Fibroblast of lung (primary cell): Measurements from ENCODE around the gene TRMT11. TPM values are rescaled to one million over a fixed set of nuclear protein-coding genes. Genes with fewer than 3 reads are reported as not detected.

Experiments
- DNase-seq, 2 donors: peaks; one replicate each; pipeline versions ENCODE4 v3.0.0 to v3.0.0-alpha.2; 2010; ENCODE audit warnings: low read depth in 2 of 2
- H2AFZ ChIP-seq: 2 replicates; pipeline ENCODE4 v1.5.1; 2012; ENCODE audit warnings: low read length, control low read depth, inconsistent platforms
- H3K27ac ChIP-seq: 2 replicates; pipeline ENCODE4 v1.5.1; 2011; ENCODE audit warnings: low read length, control low read depth; ENCODE audit not compliant: insufficient read depth
- H3K27me3 ChIP-seq: 2 replicates; pipeline ENCODE4 v1.5.1; 2011; ENCODE audit warnings: mild to moderate bottlenecking, low read length; ENCODE audit not compliant: control insufficient read depth, insufficient read depth
- H3K36me3 ChIP-seq: 2 replicates; pipeline ENCODE4 v1.5.1; 2011; ENCODE audit warnings: low read length; ENCODE audit not compliant: control insufficient read depth, insufficient read depth
- H3K4me1 ChIP-seq: 2 replicates; pipeline ENCODE4 v1.5.1; 2011; ENCODE audit warnings: low read length; ENCODE audit not compliant: control insufficient read depth, insufficient read depth; ENCODE audit errors: extremely low read depth
- H3K4me2 ChIP-seq: 2 replicates; pipeline ENCODE4 v1.5.1; 2011; ENCODE audit warnings: low read length, control low read depth; ENCODE audit not compliant: insufficient read depth; ENCODE audit errors: extremely low read depth
- H3K4me3 ChIP-seq, 4 experiments: fragments of 200-600 bp in 1 of 4; sonication (generic) in 1 of 4; replicated peaks in 1 of 4; 2 replicates each; pipeline ENCODE4 v1.5.1; 2011 to 2016; ENCODE audit warnings: low read length in 4 of 4, low read depth in 3 of 4, mild to moderate bottlenecking in 3 of 4, control low read depth in 2 of 4, inconsistent platforms in 1 of 4, mixed read lengths in 1 of 4; ENCODE audit not compliant: insufficient read depth in 1 of 4; ENCODE audit errors: control extremely low read depth in 1 of 4
- H3K79me2 ChIP-seq: 2 replicates; pipeline ENCODE4 v1.5.1; 2012; ENCODE audit warnings: mild to moderate bottlenecking, low read length, inconsistent platforms; ENCODE audit not compliant: control insufficient read depth, insufficient read depth
- H3K9ac ChIP-seq: 2 replicates; pipeline ENCODE4 v1.5.1; 2011; ENCODE audit warnings: mild to moderate bottlenecking, low read length, control low read depth; ENCODE audit not compliant: insufficient read depth
- H3K9me3 ChIP-seq: 2 replicates; pipeline ENCODE4 v1.5.1; 2012; ENCODE audit warnings: low read depth, low read length; ENCODE audit not compliant: control insufficient read depth, insufficient read depth
- H4K20me1 ChIP-seq: 2 replicates; pipeline ENCODE4 v1.5.1; 2011; ENCODE audit warnings: low read length; ENCODE audit not compliant: control insufficient read depth, insufficient read depth; ENCODE audit errors: extremely low read depth
- EZH2 ChIP-seq: IDR thresholded peaks from 2 replicates; pipeline ENCODE4 v1.5.1; 2012; ENCODE audit warnings: low read length, control low read depth, mild to moderate bottlenecking; ENCODE audit errors: missing control alignments
- polyA plus RNA-seq, 2 donors: library from polyadenylated mRNA; depleted of rRNA in 1 of 2; stranded (reverse) in 1 of 2; unstranded in 1 of 2; fragments of >200 nt; gene quantifications; 2 replicates each; pipeline ENCODE4 v1.2.1, GENCODE V29; 2011 to 2012; ENCODE audit warnings: missing spikeins in 1 of 2
- total RNA-seq: library from RNA; depleted of rRNA; stranded (reverse); fragments of >200 nt; gene quantifications from 2 replicates; pipeline ENCODE4 v1.2.1, GENCODE V29; 2014
- TF ChIP-seq, protein P1 (sequence below), 2 donors: IDR thresholded peaks in 1 of 2; conservative IDR thresholded peaks in 1 of 2; 1 replicate in 1 of 2; 2 replicates in 1 of 2; pipeline ENCODE4 v1.5.1; 2011 to 2012; ENCODE audit warnings: low read length in 2 of 2, control low read depth in 1 of 2, inconsistent platforms in 1 of 2, low read depth in 1 of 2, mild to moderate bottlenecking in 1 of 2

TRMT11 gene
- total and polyA plus RNA-seq, 2 donors (not counting 1 experiment from before 2014, with no cell fraction given), result 22.1 to 23.5 TPM

DNA sequence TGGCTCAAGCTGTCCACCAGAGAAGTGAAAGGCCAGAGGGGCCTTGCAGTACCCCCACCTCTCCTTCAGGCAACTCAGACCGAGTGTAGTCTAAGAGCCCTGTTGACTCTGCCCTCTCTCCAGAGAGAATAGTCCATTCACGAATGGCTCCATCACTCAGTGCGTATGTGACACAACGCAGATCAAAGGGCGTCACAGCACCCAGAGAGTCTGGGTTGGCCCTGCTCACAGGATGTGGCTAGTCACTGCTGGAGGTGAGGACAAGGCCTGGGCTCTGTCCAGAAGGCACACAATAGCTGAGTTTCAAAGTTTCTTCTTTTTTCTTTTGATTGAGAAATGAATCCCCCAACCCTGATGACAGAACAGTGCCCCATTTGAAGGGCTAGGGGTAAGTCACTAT, 74.1 kb downstream of the TRMT11 start:
- H4K20me1 ChIP-seq, result no peaks in the 10 kb centered on the region
- no peak overlapping the region for H3K4me3 ChIP-seq
- H3K9ac ChIP-seq, result no peak overlapping the region
- no peak for TF ChIP-seq EZH2
- TF ChIP-seq, protein P1, sequence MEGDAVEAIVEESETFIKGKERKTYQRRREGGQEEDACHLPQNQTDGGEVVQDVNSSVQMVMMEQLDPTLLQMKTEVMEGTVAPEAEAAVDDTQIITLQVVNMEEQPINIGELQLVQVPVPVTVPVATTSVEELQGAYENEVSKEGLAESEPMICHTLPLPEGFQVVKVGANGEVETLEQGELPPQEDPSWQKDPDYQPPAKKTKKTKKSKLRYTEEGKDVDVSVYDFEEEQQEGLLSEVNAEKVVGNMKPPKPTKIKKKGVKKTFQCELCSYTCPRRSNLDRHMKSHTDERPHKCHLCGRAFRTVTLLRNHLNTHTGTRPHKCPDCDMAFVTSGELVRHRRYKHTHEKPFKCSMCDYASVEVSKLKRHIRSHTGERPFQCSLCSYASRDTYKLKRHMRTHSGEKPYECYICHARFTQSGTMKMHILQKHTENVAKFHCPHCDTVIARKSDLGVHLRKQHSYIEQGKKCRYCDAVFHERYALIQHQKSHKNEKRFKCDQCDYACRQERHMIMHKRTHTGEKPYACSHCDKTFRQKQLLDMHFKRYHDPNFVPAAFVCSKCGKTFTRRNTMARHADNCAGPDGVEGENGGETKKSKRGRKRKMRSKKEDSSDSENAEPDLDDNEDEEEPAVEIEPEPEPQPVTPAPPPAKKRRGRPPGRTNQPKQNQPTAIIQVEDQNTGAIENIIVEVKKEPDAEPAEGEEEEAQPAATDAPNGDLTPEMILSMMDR (conservative IDR thresholded peaks at IDR 0.05 in 1 of 2, IDR thresholded peaks at IDR 0.05 in 1 of 2; ENCODE audit: low read depth in 1 of 2, low read length in 2 of 2), result no peak
- peaks cover 5% of the 10 kb centered on the region for H3K4me1 ChIP-seq
- no peak for DNase-seq
- H3K27ac ChIP-seq, result no peak overlapping the region
- H3K4me2 ChIP-seq, result no peak overlapping the region
- no peaks in the 10 kb centered on the region for H3K79me2 ChIP-seq
- no peaks in the 10 kb centered on the region for H3K27me3 ChIP-seq
- no peak overlapping the region for H2AFZ ChIP-seq
- no peaks in the 10 kb centered on the region for H3K36me3 ChIP-seq
- no peaks in the 10 kb centered on the region for H3K9me3 ChIP-seq

DNA sequence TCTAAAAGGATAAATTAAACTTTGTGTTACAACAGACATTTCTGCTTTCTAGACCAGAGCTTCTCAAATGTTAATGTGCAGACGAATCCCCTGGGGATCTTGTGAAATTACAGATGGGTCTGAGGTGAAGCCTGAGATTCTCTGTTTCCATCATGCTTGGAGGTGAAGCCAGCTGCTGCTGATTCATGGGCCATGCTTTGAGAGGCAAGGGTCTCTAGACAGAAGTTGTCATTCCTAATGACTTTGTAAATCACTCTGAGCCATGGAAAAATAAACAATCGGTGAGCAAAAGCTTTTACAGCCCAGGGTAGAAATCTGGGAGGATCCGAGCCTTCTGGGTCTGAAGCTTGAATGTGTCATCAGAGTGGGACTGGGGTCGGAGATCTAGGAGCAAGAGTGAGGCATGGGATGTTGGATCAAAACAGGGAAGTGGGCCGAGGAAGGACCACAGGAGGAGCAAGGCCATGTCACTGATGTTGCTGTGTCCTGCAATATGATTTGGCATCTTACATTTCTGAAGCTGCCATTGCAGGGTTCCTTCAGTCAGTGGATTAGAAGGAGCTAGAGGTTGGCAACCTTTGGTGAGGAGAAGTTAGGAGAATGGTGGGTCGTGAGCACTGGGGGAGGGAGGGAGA, 77.3 kb downstream of the TRMT11 start:
- TF ChIP-seq, protein P1 (conservative IDR thresholded peaks at IDR 0.05 in 1 of 2, IDR thresholded peaks at IDR 0.05 in 1 of 2; ENCODE audit: low read depth in 1 of 2, low read length in 2 of 2), result no peak
- no peak overlapping the region for H2AFZ ChIP-seq
- peak; percentile 57 to 77 for DNase-seq
- H3K27ac ChIP-seq, result no peak overlapping the region
- no peak overlapping the region for H3K9ac ChIP-seq
- H4K20me1 ChIP-seq, result no peaks in the 10 kb centered on the region
- no peaks in the 10 kb centered on the region for H3K36me3 ChIP-seq
- no peaks in the 10 kb centered on the region for H3K79me2 ChIP-seq
- H3K4me2 ChIP-seq, result no peak overlapping the region
- peaks cover 5% of the 10 kb centered on the region for H3K4me1 ChIP-seq
- no peaks in the 10 kb centered on the region for H3K9me3 ChIP-seq
- H3K27me3 ChIP-seq, result no peaks in the 10 kb centered on the region
- H3K4me3 ChIP-seq, result no peak overlapping the region

DNA sequence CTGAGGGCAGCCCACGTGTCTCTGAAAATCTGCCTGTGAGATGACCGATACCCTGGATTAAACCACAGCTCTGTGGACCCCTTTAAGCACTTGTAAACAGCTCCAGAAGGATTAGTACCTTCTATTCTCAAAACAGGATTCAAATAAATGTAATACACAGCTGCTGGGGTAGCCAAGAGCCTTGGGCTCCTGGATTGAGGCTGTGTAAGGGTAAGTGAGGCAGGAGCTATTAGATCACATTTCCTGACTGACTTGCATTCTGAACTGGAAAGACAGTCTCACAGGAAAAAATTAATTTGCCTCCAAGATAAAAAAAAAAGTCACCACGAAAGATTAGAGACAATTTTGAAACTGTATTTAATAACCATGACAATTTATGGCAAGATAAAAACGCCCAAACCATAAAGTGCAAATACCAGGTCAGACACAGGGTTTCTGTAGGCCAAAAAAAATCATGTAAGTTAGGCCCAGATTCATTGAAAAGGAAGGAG, 78.0 kb downstream of the TRMT11 start:
- Histone ChIP-seq H2AFZ (no peak overlapping the region), H3K4me2 (no peak overlapping the region), H3K36me3 (no peaks in the 10 kb centered on the region), H3K27ac (no peak overlapping the region), H3K4me3 (no peak overlapping the region), H3K9me3 (no peaks in the 10 kb centered on the region), H3K27me3 (no peaks in the 10 kb centered on the region), H4K20me1 (no peaks in the 10 kb centered on the region), H3K4me1 (peaks cover 5% of the 10 kb centered on the region), H3K79me2 (no peaks in the 10 kb centered on the region), H3K9ac (no peak overlapping the region)
- peak in 1 of 2 donors; percentile 35 for DNase-seq
- TF ChIP-seq EZH2, result no peak
- TF ChIP-seq, protein P1 (conservative IDR thresholded peaks at IDR 0.05 in 1 of 2, IDR thresholded peaks at IDR 0.05 in 1 of 2; ENCODE audit: low read depth in 1 of 2, low read length in 2 of 2), result no peak
